DLD1 (cell line): ENCODE measurements around the gene LDAF1.
"Not testable (repeated sequence)": the region's sequence is repeated elsewhere in the genome, so short reads cannot be mapped to it uniquely, and the experiment has no call there.

Experiments
- in situ Hi-C: cut with HindIII; loops from 2 replicates; pipeline ENCODE4 v1.10.0; 2017; ENCODE audit warnings: low sequenced_read_pairs

The LDAF1 gene

DNA sequence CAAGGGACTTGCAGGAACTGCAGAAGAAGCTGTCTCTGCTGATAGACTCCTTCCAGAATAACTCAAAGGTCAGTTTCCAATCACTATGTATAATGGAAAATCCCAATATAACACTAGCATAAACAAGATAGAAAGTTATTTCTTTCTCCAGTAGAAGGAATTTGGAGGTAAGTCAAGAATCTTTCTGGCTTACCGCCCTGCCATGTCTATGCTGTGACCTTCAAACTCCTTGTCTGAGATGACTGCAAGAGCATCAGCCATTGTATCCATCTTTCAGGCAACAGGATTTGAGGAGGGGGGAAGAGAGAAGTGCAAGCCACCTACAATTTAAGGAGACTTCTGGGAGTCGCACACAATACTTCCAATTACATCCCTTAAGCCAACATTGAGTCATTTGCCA is 2.7 kb downstream of the LDAF1 start:
- in situ Hi-C loops: no loop called here

GRCh38 chr16:21162661-21163151 is 4.2 kb downstream of the LDAF1 start:
- in situ Hi-C loops: no loop called here

DNA sequence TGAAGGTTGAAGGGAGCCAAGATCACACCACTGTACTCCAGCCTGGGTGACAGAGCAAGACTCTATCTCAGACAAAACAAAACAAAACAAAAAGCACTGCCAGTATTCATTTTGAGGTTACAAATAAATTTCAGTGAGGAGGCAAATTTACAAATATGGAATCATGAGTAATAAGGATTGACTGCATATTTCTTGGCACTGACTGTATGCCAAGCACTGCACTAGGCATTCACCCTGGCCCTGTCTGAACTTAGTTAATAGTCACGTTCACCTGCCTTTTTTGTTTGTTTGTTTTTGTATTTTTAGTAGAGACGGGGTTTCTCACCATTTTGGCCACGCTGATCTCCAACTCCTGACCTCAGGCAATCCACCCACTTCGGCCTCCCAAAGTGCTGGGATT is 5.1 kb downstream of the LDAF1 start:
- in situ Hi-C loops: no loop called here

- in situ Hi-C loops: no loop called here
Measured at GRCh38 chr16:21164521-21165168, 6.2 kb downstream of the LDAF1 start.

- in situ Hi-C loops: no loop called here
Measured at GRCh38 chr16:21166561-21166961, 8.1 kb downstream of the LDAF1 start.

- in situ Hi-C loops: no loop called here
Measured at GRCh38 chr16:21167360-21167759, 8.9 kb downstream of the LDAF1 start.

GRCh38 chr16:21167929-21168602 is 9.6 kb downstream of the LDAF1 start:
- in situ Hi-C loops: no loop called here

DNA sequence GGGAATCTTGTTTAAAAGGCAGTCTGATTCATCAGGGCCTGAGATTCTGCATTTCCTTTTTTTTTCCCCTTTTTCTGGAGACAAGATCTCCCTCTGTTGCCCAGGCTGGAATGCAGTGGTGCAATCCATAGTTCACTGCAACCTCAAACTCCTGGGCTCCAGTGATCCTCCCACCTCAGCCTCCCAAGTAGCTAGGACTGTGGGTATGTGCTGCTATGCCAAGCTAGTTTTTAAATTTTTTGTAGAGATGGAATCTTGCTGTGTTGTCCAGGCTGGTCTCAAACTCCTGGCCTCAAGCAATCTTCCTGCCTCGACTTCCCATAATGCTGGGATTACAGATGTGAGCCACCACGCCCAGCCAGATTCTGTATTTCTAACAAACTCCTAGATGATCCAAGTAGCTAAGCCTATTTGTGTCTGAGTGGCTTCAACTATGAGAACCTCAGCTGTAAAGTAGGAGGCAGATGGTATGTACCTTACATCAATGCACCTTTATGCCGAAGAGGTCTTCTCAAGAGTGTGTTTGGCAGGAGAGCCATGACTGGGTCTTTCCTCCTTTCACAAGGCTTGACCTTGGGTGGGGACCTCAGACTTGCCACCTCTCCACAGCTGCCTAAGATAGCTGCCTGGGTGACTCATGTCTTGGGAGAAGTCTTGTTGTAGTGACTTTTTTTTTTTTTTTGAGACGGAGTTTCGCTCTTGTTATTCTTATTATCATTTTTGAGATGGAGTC is 10.9 kb downstream of the LDAF1 start:
- in situ Hi-C loops: no loop called here

- in situ Hi-C loops: not testable (repeated sequence)
Measured at GRCh38 chr16:21170116-21170515, 11.6 kb downstream of the LDAF1 start.

GRCh38 chr16:21172650-21173049 is 14.2 kb downstream of the LDAF1 start:
- in situ Hi-C loops: no loop called here

DNA sequence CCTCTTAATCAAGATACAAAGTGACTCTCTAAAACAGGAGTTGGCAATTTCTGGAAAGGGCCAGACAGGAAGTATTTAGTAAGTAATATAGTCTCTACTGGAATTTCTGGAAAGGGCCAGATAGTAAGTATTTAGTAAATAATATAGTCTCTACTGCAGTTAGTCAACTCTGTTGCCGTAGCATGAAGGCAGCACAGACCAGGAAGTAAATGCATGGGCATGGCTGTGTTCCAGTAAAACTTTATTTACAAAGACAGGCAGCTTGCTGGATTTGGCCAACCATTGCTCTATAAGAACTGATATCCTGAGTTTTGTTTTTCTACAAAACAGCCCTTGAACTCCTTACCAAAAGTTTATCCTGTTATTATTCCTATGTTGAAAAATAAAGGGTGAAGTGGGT is 16.9 kb downstream of the LDAF1 start:
- in situ Hi-C loops: loop anchor here (25.0 kb wide), 1 partner anchor 112 kb away; the partner anchor contains the start of gene CRYM

DNA sequence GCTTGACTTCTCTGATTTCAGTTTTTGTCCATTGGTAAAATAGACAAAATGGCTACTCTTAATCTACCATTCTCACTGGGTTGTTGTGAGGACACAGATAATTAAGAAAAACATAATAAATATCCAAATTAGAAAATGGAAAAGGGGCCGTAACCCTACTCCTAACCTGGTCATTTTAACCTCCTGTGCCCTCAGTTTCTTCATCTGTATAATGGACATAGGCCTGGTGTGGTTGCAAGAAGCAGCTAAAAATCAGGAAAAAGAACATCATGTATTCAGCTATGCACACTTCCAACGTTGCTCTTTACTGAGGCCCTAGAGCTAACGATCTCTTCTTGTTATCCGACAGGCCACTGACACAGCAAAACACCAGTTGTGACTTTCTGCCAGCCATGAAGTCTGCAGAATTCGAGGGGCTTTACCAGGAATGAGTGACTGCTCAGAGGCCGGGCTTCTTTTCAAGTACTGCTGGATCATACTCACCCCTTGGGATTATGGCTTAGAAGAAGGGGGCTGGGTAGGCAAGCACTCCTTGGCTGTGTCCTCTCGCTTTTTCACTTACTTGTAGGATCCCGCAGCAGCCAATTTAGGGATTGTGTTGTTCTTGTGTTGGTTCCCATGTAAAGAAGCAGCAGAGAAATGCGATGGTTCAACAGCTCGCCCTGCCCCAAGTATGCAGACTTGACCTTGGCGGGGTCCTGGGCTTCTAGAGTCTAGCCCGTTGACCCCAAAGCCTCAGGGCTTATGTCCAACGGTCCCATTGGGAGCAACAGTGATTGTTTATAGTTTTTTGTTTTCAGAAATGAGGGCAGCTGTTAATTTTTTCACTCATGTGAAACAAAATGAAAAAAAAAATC is 20.9 kb downstream of the LDAF1 start:
- in situ Hi-C loops: loop anchor here (25.0 kb wide), 1 partner anchor 108 kb away; the partner anchor contains the start of gene CRYM

- in situ Hi-C loops: loop anchor here (25.0 kb wide), 1 partner anchor 107 kb away; the partner anchor contains the start of gene CRYM
Measured at GRCh38 chr16:21179983-21180365, 21.5 kb downstream of the LDAF1 start.

DNA sequence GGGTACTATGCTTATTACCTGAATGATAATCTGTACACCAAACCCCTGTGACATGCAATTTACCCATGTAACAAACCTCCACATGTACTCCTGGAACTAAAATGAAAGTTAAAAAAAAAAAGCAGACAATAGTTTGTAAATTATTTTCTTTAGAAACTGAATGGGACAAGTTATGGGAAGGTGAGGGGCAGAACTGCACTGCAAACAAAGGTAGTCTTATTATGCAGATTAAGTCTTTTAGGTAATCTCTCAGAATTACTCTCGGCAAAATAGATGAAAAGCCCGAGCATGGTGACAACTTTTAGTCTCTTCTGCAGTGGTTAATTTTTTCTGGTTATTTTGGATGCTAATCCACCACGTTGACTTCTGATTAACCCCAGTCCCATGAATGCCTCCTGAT is 25.5 kb downstream of the LDAF1 start:
- in situ Hi-C loops: loop anchor here (25.0 kb wide), 1 partner anchor 103 kb away; the partner anchor contains the start of gene CRYM

DNA sequence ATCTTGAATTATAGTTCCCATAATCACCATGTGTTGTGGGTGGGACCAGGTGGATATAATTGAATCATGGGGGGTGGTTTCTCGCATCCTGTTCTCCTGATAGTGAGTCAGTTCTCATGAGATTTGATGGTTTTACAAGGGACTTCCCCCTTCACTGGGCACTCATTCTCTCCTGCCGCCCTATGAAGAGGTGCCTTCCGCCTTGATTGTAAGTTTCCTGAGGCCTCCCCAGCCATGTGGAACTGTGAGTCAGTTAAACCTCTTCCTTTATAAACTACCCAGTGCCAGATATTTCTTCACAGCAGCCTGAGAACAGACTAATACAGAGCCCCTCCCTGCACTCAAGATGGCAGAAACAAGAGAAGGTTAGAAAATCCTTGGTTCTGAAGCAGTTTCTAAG is 26.4 kb downstream of the LDAF1 start:
- in situ Hi-C loops: loop anchor here (25.0 kb wide), 1 partner anchor 102 kb away; the partner anchor contains the start of gene CRYM

- in situ Hi-C loops: loop anchor here (25.0 kb wide), 1 partner anchor 102 kb away; the partner anchor contains the start of gene CRYM
Measured at GRCh38 chr16:21185659-21186325, 27.3 kb downstream of the LDAF1 start.

DNA sequence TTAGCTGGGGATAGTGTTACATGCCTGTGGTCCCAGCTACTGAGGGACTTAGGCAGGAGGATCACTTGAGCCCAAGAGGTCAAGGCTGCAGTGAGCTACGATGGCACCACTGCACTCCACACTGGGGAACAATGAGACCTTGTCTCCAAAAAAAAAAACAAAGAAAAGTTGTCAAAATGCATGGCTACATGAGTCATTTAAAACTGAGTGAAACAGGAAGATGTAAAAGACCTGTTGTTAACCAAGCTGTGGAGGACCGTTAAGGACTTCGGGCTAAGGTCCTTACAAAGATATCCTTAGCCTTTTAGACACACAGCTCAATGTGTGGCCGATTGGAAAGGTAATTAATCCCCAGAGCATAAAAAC is 27.8 kb downstream of the LDAF1 start:
- in situ Hi-C loops: loop anchor here (25.0 kb wide), 1 partner anchor 101 kb away; the partner anchor contains the start of gene CRYM

DNA sequence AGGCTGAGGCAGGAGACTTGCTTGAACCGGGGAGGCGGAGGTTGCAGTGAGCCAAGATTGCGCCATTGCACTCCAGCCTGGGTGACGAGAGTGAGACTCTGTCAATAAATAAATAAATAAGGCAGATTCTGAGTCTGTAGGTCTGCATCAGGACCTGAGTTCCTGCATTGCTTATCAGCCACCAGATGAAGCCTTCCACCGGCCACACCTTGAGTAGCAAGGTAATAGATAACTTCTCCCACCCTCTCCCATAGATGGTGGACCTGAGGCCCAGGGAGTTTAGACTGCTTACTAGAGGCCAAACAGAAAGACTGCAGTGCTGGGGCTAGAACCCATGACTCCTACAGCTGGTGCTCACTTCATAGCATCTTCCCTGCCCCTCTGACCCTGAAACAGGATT is 30.8 kb downstream of the LDAF1 start:
- in situ Hi-C loops: loop anchor here (25.0 kb wide), 1 partner anchor 98 kb away; the partner anchor contains the start of gene CRYM

DNA sequence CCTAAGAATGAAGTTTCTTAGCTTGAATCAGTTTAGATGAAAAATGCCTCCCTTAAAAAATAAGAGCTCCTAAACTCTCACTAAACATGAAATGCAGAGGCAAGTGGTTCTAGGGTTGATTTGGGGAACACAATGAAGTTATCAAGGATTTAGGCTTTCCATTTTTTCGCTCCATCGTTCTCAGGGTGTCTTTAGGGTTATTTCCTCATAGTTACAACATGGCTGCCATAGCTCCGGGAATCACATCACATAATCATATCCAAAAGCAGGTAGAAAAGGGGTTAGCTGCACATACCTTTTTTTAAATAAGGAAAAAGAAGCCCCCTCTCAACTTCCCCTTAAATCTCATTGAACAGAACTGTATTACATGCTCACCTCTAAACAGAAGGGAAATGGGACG is 31.5 kb downstream of the LDAF1 start:
- in situ Hi-C loops: loop anchor here (25.0 kb wide), 1 partner anchor 97 kb away; the partner anchor contains the start of gene CRYM

DNA sequence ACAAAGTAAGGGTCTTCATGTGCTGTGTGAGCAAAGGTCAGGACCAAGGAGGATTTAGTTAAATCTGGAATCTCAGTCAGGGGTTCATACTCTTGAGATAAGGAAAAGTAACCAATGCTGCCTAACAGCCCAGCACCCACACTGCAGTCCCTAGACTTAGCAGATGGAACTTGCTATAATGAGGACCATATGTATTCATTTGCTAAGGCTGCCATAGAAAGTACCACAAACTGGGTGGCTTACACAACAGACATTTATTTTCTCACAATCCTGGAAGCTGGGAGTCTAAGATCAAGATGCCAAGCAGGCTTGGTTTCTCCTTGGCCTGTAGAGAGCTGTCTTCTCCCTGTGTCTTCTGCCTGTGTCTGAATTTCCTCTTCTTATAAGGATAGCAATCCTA is 32.1 kb downstream of the LDAF1 start:
- in situ Hi-C loops: loop anchor here (25.0 kb wide), 1 partner anchor 97 kb away; the partner anchor contains the start of gene CRYM
